ENCODE data around the gene IER2. TPM values are rescaled to one million over a fixed set of nuclear protein-coding genes. Genes with fewer than 3 reads are reported as not detected.
A peak's percentile ranks its signal among the peaks of the same experiment; 100 is the strongest.

IER2 gene
- total and polyA plus RNA-seq, 9 of the 15 experiments (the other 6 are each of a cell fraction or from before 2014, with no cell fraction given), result 4.5 to 205 (median 23.7) TPM

- TF ChIP-seq, protein P1, sequence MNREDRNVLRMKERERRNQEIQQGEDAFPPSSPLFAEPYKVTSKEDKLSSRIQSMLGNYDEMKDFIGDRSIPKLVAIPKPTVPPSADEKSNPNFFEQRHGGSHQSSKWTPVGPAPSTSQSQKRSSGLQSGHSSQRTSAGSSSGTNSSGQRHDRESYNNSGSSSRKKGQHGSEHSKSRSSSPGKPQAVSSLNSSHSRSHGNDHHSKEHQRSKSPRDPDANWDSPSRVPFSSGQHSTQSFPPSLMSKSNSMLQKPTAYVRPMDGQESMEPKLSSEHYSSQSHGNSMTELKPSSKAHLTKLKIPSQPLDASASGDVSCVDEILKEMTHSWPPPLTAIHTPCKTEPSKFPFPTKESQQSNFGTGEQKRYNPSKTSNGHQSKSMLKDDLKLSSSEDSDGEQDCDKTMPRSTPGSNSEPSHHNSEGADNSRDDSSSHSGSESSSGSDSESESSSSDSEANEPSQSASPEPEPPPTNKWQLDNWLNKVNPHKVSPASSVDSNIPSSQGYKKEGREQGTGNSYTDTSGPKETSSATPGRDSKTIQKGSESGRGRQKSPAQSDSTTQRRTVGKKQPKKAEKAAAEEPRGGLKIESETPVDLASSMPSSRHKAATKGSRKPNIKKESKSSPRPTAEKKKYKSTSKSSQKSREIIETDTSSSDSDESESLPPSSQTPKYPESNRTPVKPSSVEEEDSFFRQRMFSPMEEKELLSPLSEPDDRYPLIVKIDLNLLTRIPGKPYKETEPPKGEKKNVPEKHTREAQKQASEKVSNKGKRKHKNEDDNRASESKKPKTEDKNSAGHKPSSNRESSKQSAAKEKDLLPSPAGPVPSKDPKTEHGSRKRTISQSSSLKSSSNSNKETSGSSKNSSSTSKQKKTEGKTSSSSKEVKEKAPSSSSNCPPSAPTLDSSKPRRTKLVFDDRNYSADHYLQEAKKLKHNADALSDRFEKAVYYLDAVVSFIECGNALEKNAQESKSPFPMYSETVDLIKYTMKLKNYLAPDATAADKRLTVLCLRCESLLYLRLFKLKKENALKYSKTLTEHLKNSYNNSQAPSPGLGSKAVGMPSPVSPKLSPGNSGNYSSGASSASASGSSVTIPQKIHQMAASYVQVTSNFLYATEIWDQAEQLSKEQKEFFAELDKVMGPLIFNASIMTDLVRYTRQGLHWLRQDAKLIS (CRISPR knock-in tag; IDR thresholded peaks at IDR 0.05), result peak; percentile 86
- TF ChIP-seq NEUROD1 (IDR thresholded peaks at IDR 0.05; ENCODE audit: borderline replicate concordance, low read depth, low read length, partially characterized antibody) (no peak), ZNF76 (CRISPR knock-in tag; IDR thresholded peaks at IDR 0.05; ENCODE audit: borderline replicate concordance) (no peak), ZNF311 (CRISPR knock-in tag; IDR thresholded peaks at IDR 0.05) (no peak), ZNF407 (IDR thresholded peaks at IDR 0.05; ENCODE audit: low read depth) (no peak), ZNF347 (CRISPR knock-in tag; IDR thresholded peaks at IDR 0.05; ENCODE audit: low read depth) (no peak), ARHGAP35 (IDR thresholded peaks at IDR 0.05; ENCODE audit: partially characterized antibody) (no peak), SMAD2 (IDR thresholded peaks at IDR 0.05; ENCODE audit: low read depth, low read length) (no peak), OTX1 (CRISPR knock-in tag; IDR thresholded peaks at IDR 0.05) (0 out of 2 replicates have a peak, but pooled peaks have one; percentile 1), PPARD (CRISPR knock-in tag; IDR thresholded peaks at IDR 0.05) (no peak), SMARCC2 (IDR thresholded peaks at IDR 0.05; ENCODE audit: low read depth) (no peak), ZBTB12 (CRISPR knock-in tag; IDR thresholded peaks at IDR 0.05) (peak; percentile 64)
- TF ChIP-seq, protein P2, sequence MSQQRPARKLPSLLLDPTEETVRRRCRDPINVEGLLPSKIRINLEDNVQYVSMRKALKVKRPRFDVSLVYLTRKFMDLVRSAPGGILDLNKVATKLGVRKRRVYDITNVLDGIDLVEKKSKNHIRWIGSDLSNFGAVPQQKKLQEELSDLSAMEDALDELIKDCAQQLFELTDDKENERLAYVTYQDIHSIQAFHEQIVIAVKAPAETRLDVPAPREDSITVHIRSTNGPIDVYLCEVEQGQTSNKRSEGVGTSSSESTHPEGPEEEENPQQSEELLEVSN (IDR thresholded peaks at IDR 0.05; ENCODE audit: borderline replicate concordance in 1 of 2, extremely low read depth in 1 of 2, insufficient read depth in 1 of 2, insufficient read length in 1 of 2, low read depth in 1 of 2, low read length in 1 of 2, poor library complexity in 1 of 2, severe bottlenecking in 1 of 2), result peak in 1 of 2 experiments; percentile 9
Observed at GRCh38 chr19:13154241-13154778, 4.1 kb downstream of the IER2 start (continued).
